CD8-positive, alpha-beta memory T cell (primary cell): ENCODE data around the gene ZNF397. TPM values are rescaled to one million over a fixed set of nuclear protein-coding genes. Genes with fewer than 3 reads are reported as not detected.
A peak's percentile ranks its signal among the peaks of the same experiment; 100 is the strongest.

ENCODE experiments used
- CTCF ChIA-PET: fragments of 350-600 bp; sonication (Branson Sonifier 250); formaldehyde crosslinking; loops from one replicate; lab custom pipeline; 2021; ENCODE audit warnings: antibody characterized with exemption; lab: Charles Lee
- POLR2A ChIA-PET: fragments of 350-600 bp; sonication (Branson Sonifier 250); formaldehyde crosslinking; loops from one replicate; lab custom pipeline; 2021; ENCODE audit warnings: antibody characterized with exemption; lab: Charles Lee
- DNase-seq, 5 donors: peaks; one replicate each; pipeline versions ENCODE4 v3.0.0 to v3.0.0-alpha.2; 2020 to 2022; ENCODE audit warnings: mixed read lengths in 1 of 5
- H3K27ac ChIP-seq: one replicate; pipeline ENCODE4 v1.7.0; 2013; ENCODE audit warnings: low read depth, mild to moderate bottlenecking, low read length, moderate library complexity
- H3K27me3 ChIP-seq: 2 replicates; pipeline ENCODE4 v1.7.0; 2013; ENCODE audit warnings: low read length, mild to moderate bottlenecking; ENCODE audit not compliant: insufficient read depth, poor library complexity, severe bottlenecking
- H3K36me3 ChIP-seq: 2 replicates; pipeline ENCODE4 v1.7.0; 2013; ENCODE audit warnings: mild to moderate bottlenecking, low read length, moderate library complexity; ENCODE audit not compliant: insufficient read depth
- H3K4me1 ChIP-seq: 2 replicates; pipeline ENCODE4 v1.7.0; 2013; ENCODE audit warnings: mild to moderate bottlenecking, low read length, moderate library complexity; ENCODE audit not compliant: insufficient read depth
- H3K4me3 ChIP-seq: 2 replicates; pipeline ENCODE4 v1.7.0; 2013; ENCODE audit warnings: mild to moderate bottlenecking, low read length
- H3K9me3 ChIP-seq: 2 replicates; pipeline ENCODE4 v1.7.0; 2013; ENCODE audit warnings: mild to moderate bottlenecking, low read length
- H3K27ac Mint-ChIP-seq, 8 donors: one replicate each; pipeline ENCODE4 v1.8.0; 2020 to 2021; ENCODE audit warnings: mixed read lengths in 8 of 8, mild to moderate bottlenecking in 6 of 8, inconsistent platforms in 3 of 8, moderate library complexity in 3 of 8
- H3K27me3 Mint-ChIP-seq, 2 donors: one replicate each; pipeline ENCODE4 v1.8.0; 2020 to 2021; ENCODE audit warnings: mixed read lengths in 2 of 2, mild to moderate bottlenecking in 1 of 2, moderate library complexity in 1 of 2
- H3K36me3 Mint-ChIP-seq, 3 donors: one replicate each; pipeline ENCODE4 v1.8.0; 2020 to 2021; ENCODE audit warnings: mixed read lengths in 3 of 3, inconsistent platforms in 1 of 3, mild to moderate bottlenecking in 1 of 3
- H3K4me1 Mint-ChIP-seq, 3 donors: one replicate each; pipeline ENCODE4 v1.8.0; 2020 to 2021; ENCODE audit warnings: mixed read lengths in 3 of 3, inconsistent platforms in 1 of 3, mild to moderate bottlenecking in 1 of 3
- H3K4me3 Mint-ChIP-seq, 7 donors: one replicate each; pipeline ENCODE4 v1.8.0; 2020 to 2021; ENCODE audit warnings: mixed read lengths in 7 of 7, mild to moderate bottlenecking in 6 of 7, moderate library complexity in 4 of 7, inconsistent platforms in 2 of 7
- H3K9me3 Mint-ChIP-seq, 5 donors: one replicate each; pipeline ENCODE4 v1.8.0; 2020 to 2022; ENCODE audit warnings: mixed read lengths in 5 of 5, mild to moderate bottlenecking in 3 of 5, moderate library complexity in 2 of 5, inconsistent platforms in 1 of 5
- polyA plus RNA-seq: library from polyadenylated mRNA; unstranded; fragments of 300-500 nt; fragmentation: Illumina TruSeq; gene quantifications from one replicate; pipeline ENCODE4 v1.2.3, GENCODE V29; 2021
- total RNA-seq, 2 experiments: library from RNA; stranded (reverse); gene quantifications; one replicate each; pipeline ENCODE4 v1.2.3, GENCODE V29; 2021

The ZNF397 gene
- total and polyA plus RNA-seq, 3 experiments from 2014 or later, result 6.7 to 22.5 (median 20.9) TPM

- peak; percentile 51 to 78 (median 64) for DNase-seq
- Histone ChIP-seq H3K27ac (peak overlapping the region; percentile 65), H3K4me1 (peaks cover 6% of the 10 kb centered on the region), H3K9me3 (no peaks in the 10 kb centered on the region), H3K36me3 (no peaks in the 10 kb centered on the region), H3K27me3 (no peaks in the 10 kb centered on the region), H3K4me3 (peak overlapping the region; percentile 66)
- ChIA-PET CTCF (interaction anchor here (0.9 to 2.9 kb wide), 6 partner anchors 22 to 238 kb away, joined by 3 to 15 read pairs (median 5); partner anchors contain the start of genes INO80C and ZSCAN30), POLR2A (interaction anchor here (1.0 to 1.3 kb wide), 5 partner anchors 17 to 238 kb away, joined by 3 to 14 read pairs (median 5); partner anchors contain the start of genes ZNF397 and ZSCAN30)
- Mint-ChIP-seq H3K36me3 (peaks cover 0 to 16% (median 0%) of the 10 kb centered on the region in 3 donors), H3K27me3 (peaks cover 0 to 1% of the 10 kb centered on the region in 2 donors), H3K9me3 (no peaks in the 10 kb centered on the region), H3K4me1 (peaks cover 23 to 36% (median 35%) of the 10 kb centered on the region in 3 donors), H3K4me3 (peak overlapping the region; percentile 96 to 98 (median 97)), H3K27ac (peak overlapping the region; percentile 80 to 100 (median 96))
Measured at GRCh38 chr18:35267161-35267651, 26.4 kb downstream of the ZNF397 start.

- Histone ChIP-seq H3K27ac (no peak overlapping the region), H3K4me1 (peaks cover 6% of the 10 kb centered on the region), H3K9me3 (no peaks in the 10 kb centered on the region), H3K4me3 (peak overlapping the region; percentile 66), H3K27me3 (no peaks in the 10 kb centered on the region), H3K36me3 (no peaks in the 10 kb centered on the region)
- peaks cover 0 to 10% (median 0%) of the 10 kb centered on the region in 3 donors for H3K36me3 Mint-ChIP-seq
- peak overlapping the region; percentile 96 to 98 (median 97) for H3K4me3 Mint-ChIP-seq
- no peaks in the 10 kb centered on the region for H3K9me3 Mint-ChIP-seq
- H3K4me1 Mint-ChIP-seq, result peaks cover 23 to 36% (median 35%) of the 10 kb centered on the region in 3 donors
- DNase-seq, result peak in 3 of 5 donors; percentile 7 to 17 (median 9)
- H3K27ac Mint-ChIP-seq, result peak overlapping the region; percentile 42 to 97 (median 86)
- ChIA-PET CTCF (interaction anchor here (0.9 to 2.9 kb wide), 7 partner anchors 16 to 239 kb away, joined by 3 to 15 read pairs (median 5); partner anchors contain the start of genes INO80C and ZSCAN30), POLR2A (interaction anchor here (1.0 to 1.3 kb wide), 5 partner anchors 16 to 238 kb away, joined by 3 to 14 read pairs (median 5); partner anchors contain the start of genes ZNF397 and ZSCAN30)
- peaks cover 0 to 1% of the 10 kb centered on the region in 2 donors for H3K27me3 Mint-ChIP-seq
Measured at GRCh38 chr18:35267809-35268208, 27.0 kb downstream of the ZNF397 start.

- Histone ChIP-seq H3K27me3 (no peaks in the 10 kb centered on the region), H3K27ac (no peak overlapping the region), H3K36me3 (no peaks in the 10 kb centered on the region), H3K4me3 (no peak overlapping the region), H3K9me3 (no peaks in the 10 kb centered on the region), H3K4me1 (peaks cover 6% of the 10 kb centered on the region)
- no peak for DNase-seq
- peaks cover 23 to 36% (median 35%) of the 10 kb centered on the region in 3 donors for H3K4me1 Mint-ChIP-seq
- H3K27me3 Mint-ChIP-seq, result peaks cover 0 to 1% of the 10 kb centered on the region in 2 donors
- no peaks in the 10 kb centered on the region for H3K9me3 Mint-ChIP-seq
- H3K36me3 Mint-ChIP-seq, result peaks cover 4 to 6% (median 4%) of the 10 kb centered on the region in 3 donors
- H3K27ac Mint-ChIP-seq, result peak overlapping the region in 2 of 8 donors; percentile 4 to 15
- POLR2A ChIA-PET, result no interaction called here
- CTCF ChIA-PET, result interaction anchor here (2.9 kb wide), 1 partner anchor 21 kb away, joined by 15 read pairs; the partner anchor contains the start of gene ZSCAN30
- peak overlapping the region; percentile 30 to 98 (median 96) for H3K4me3 Mint-ChIP-seq
Measured at GRCh38 chr18:35268821-35269220, 28.0 kb downstream of the ZNF397 start.

GRCh38 chr18:35271656-35272055 lies 30.8 kb downstream of the ZNF397 start:
- no peaks in the 10 kb centered on the region for H3K9me3 Mint-ChIP-seq
- DNase-seq, result no peak
- Histone ChIP-seq H3K36me3 (no peaks in the 10 kb centered on the region), H3K4me3 (no peak overlapping the region), H3K27me3 (no peaks in the 10 kb centered on the region), H3K9me3 (no peaks in the 10 kb centered on the region), H3K27ac (no peak overlapping the region), H3K4me1 (peaks cover 6% of the 10 kb centered on the region)
- no peak overlapping the region for H3K4me3 Mint-ChIP-seq
- H3K27me3 Mint-ChIP-seq, result peaks cover 0 to 3% of the 10 kb centered on the region in 2 donors
- H3K36me3 Mint-ChIP-seq, result peaks cover 4 to 6% (median 4%) of the 10 kb centered on the region in 3 donors
- CTCF ChIA-PET, result no interaction called here
- no peak overlapping the region for H3K27ac Mint-ChIP-seq
- H3K4me1 Mint-ChIP-seq, result peaks cover 19 to 23% (median 21%) of the 10 kb centered on the region in 3 donors
- POLR2A ChIA-PET, result no interaction called here

- no peaks in the 10 kb centered on the region for H3K4me1 ChIP-seq
- CTCF ChIA-PET, result no interaction called here
- Mint-ChIP-seq H3K4me1 (no peaks in the 10 kb centered on the region), H3K27ac (peak overlapping the region in 1 of 8 donors; percentile 36), H3K4me3 (no peak overlapping the region), H3K9me3 (no peaks in the 10 kb centered on the region), H3K27me3 (peaks cover 0 to 2% of the 10 kb centered on the region in 2 donors), H3K36me3 (peaks cover 0 to 16% (median 9%) of the 10 kb centered on the region in 3 donors)
- H3K27ac ChIP-seq, result no peak overlapping the region
- POLR2A ChIA-PET, result no interaction called here
- no peaks in the 10 kb centered on the region for H3K27me3 ChIP-seq
- H3K9me3 ChIP-seq, result no peaks in the 10 kb centered on the region
- H3K36me3 ChIP-seq, result no peaks in the 10 kb centered on the region
- no peak for DNase-seq
- no peak overlapping the region for H3K4me3 ChIP-seq
Measured at GRCh38 chr18:35276267-35276666, 35.4 kb downstream of the ZNF397 start.

GRCh38 chr18:35277633-35278032 lies 36.8 kb downstream of the ZNF397 start:
- Mint-ChIP-seq H3K27ac (no peak overlapping the region), H3K9me3 (no peaks in the 10 kb centered on the region), H3K4me1 (peaks cover 0 to 5% (median 0%) of the 10 kb centered on the region in 3 donors), H3K4me3 (no peak overlapping the region), H3K27me3 (peaks cover 0 to 2% of the 10 kb centered on the region in 2 donors), H3K36me3 (peaks cover 4 to 23% (median 17%) of the 10 kb centered on the region in 3 donors)
- H3K36me3 ChIP-seq, result no peaks in the 10 kb centered on the region
- CTCF ChIA-PET, result no interaction called here
- H3K9me3 ChIP-seq, result no peaks in the 10 kb centered on the region
- POLR2A ChIA-PET, result no interaction called here
- no peaks in the 10 kb centered on the region for H3K4me1 ChIP-seq
- no peak for DNase-seq
- no peaks in the 10 kb centered on the region for H3K27me3 ChIP-seq
- H3K27ac ChIP-seq, result no peak overlapping the region
- no peak overlapping the region for H3K4me3 ChIP-seq

GRCh38 chr18:35278085-35278484 lies 37.3 kb downstream of the ZNF397 start:
- POLR2A ChIA-PET, result no interaction called here
- Histone ChIP-seq H3K36me3 (no peaks in the 10 kb centered on the region), H3K27me3 (no peaks in the 10 kb centered on the region)

GRCh38 chr18:35278969-35279368 lies 38.1 kb downstream of the ZNF397 start:
- Mint-ChIP-seq H3K27ac (no peak overlapping the region), H3K9me3 (no peaks in the 10 kb centered on the region), H3K4me3 (no peak overlapping the region), H3K4me1 (peaks cover 0 to 8% (median 0%) of the 10 kb centered on the region in 3 donors), H3K36me3 (peaks cover 9 to 23% (median 17%) of the 10 kb centered on the region in 3 donors), H3K27me3 (peaks cover 0 to 2% of the 10 kb centered on the region in 2 donors)
- Histone ChIP-seq H3K4me1 (no peaks in the 10 kb centered on the region), H3K27me3 (no peaks in the 10 kb centered on the region), H3K36me3 (no peaks in the 10 kb centered on the region), H3K27ac (no peak overlapping the region), H3K9me3 (no peaks in the 10 kb centered on the region), H3K4me3 (no peak overlapping the region)
- POLR2A ChIA-PET, result no interaction called here
- CTCF ChIA-PET, result no interaction called here
- DNase-seq, result no peak

More at GRCh38 chr18:35278085-35278484, 37.3 kb downstream of the ZNF397 start:
- Mint-ChIP-seq H3K4me3 (no peak overlapping the region), H3K27ac (no peak overlapping the region), H3K4me1 (peaks cover 0 to 8% (median 0%) of the 10 kb centered on the region in 3 donors), H3K27me3 (peaks cover 0 to 2% of the 10 kb centered on the region in 2 donors), H3K36me3 (peaks cover 7 to 24% (median 18%) of the 10 kb centered on the region in 3 donors), H3K9me3 (no peaks in the 10 kb centered on the region)
- H3K27ac ChIP-seq, result no peak overlapping the region
- no peak for DNase-seq
- CTCF ChIA-PET, result no interaction called here
- H3K4me1 ChIP-seq, result no peaks in the 10 kb centered on the region
- H3K4me3 ChIP-seq, result no peak overlapping the region
- H3K9me3 ChIP-seq, result no peaks in the 10 kb centered on the region
